Parathyroid adenoma (tissue), 2 donors: ENCODE measurements around the gene ONECUT2.

Source experiments
- H2AFZ ChIP-seq: fragments of 300-600 bp; sonication (generic); one replicate; pipeline ENCODE4 v1.7.0; 2017; ENCODE audit warnings: antibody characterized with exemption, mild to moderate bottlenecking
- H3K27ac ChIP-seq: fragments of 300-600 bp; sonication (generic); one replicate; pipeline ENCODE4 v1.7.0; 2017
- H3K27me3 ChIP-seq: fragments of 300-600 bp; sonication (generic); one replicate; pipeline ENCODE4 v1.7.0; 2017; ENCODE audit warnings: low read length; ENCODE audit not compliant: control insufficient read depth, insufficient read depth
- H3K36me3 ChIP-seq: fragments of 300-600 bp; sonication (generic); one replicate; pipeline ENCODE4 v1.7.0; 2017; ENCODE audit warnings: low read length; ENCODE audit not compliant: control insufficient read depth, insufficient read depth
- H3K4me1 ChIP-seq: fragments of 300-600 bp; sonication (generic); one replicate; pipeline ENCODE4 v1.7.0; 2017; ENCODE audit warnings: control low read depth
- H3K4me2 ChIP-seq: fragments of 300-600 bp; sonication (generic); one replicate; pipeline ENCODE4 v1.7.0; 2017; ENCODE audit warnings: low read length
- H3K4me3 ChIP-seq: fragments of 300-600 bp; sonication (generic); one replicate; pipeline ENCODE4 v1.7.0; 2017; ENCODE audit warnings: low read depth, low read length
- H3K79me2 ChIP-seq: fragments of 300-600 bp; sonication (generic); one replicate; pipeline ENCODE4 v1.7.0; 2017; ENCODE audit warnings: control low read depth
- H3K9ac ChIP-seq: fragments of 300-600 bp; sonication (generic); one replicate; pipeline ENCODE4 v1.7.0; 2017; ENCODE audit warnings: mild to moderate bottlenecking
- H3K9me3 ChIP-seq: fragments of 300-600 bp; sonication (generic); one replicate; pipeline ENCODE4 v1.7.0; 2017; ENCODE audit warnings: low read length; ENCODE audit not compliant: control insufficient read depth
- CTCF ChIP-seq: fragments of 300-600 bp; sonication (generic); IDR thresholded peaks from one replicate; pipeline ENCODE4 v1.7.0; 2017; ENCODE audit warnings: antibody characterized with exemption, mild to moderate bottlenecking
- donor health status: primary hyperparathyroidism.

ONECUT2 gene

GRCh38 chr18:57431002-57431382, 4.2 kb upstream of the ONECUT2 start:
- Histone ChIP-seq H3K79me2 (no peaks in the 10 kb centered on the region), H3K4me3 (no peak overlapping the region), H3K4me1 (peaks cover 4% of the 10 kb centered on the region), H3K9ac (no peak overlapping the region), H3K9me3 (peaks cover 4% of the 10 kb centered on the region), H3K36me3 (no peaks in the 10 kb centered on the region), H3K27me3 (peaks cover 27% of the 10 kb centered on the region), H3K27ac (no peak overlapping the region), H3K4me2 (no peak overlapping the region), H2AFZ (no peak overlapping the region)
- no peak for TF ChIP-seq CTCF

GRCh38 chr18:57431467-57432080, 3.6 kb upstream of the ONECUT2 start:
- no peaks in the 10 kb centered on the region for H3K79me2 ChIP-seq
- no peak overlapping the region for H3K4me2 ChIP-seq
- H3K4me3 ChIP-seq: no peak overlapping the region
- no peaks in the 10 kb centered on the region for H3K36me3 ChIP-seq
- no peak overlapping the region for H2AFZ ChIP-seq
- H3K9ac ChIP-seq: no peak overlapping the region
- H3K9me3 ChIP-seq: peaks cover 4% of the 10 kb centered on the region
- H3K27ac ChIP-seq: no peak overlapping the region
- H3K4me1 ChIP-seq: peaks cover 4% of the 10 kb centered on the region
- H3K27me3 ChIP-seq: peaks cover 24% of the 10 kb centered on the region
- TF ChIP-seq CTCF: no peak

GRCh38 chr18:57432140-57432539, 3.0 kb upstream of the ONECUT2 start:
- Histone ChIP-seq H3K27ac (no peak overlapping the region), H3K4me1 (peaks cover 4% of the 10 kb centered on the region)
- no peak for TF ChIP-seq CTCF

GRCh38 chr18:57432751-57433400, 2.3 kb upstream of the ONECUT2 start:
- peaks cover 19% of the 10 kb centered on the region for H3K27me3 ChIP-seq
- no peak overlapping the region for H3K9ac ChIP-seq
- TF ChIP-seq CTCF: no peak
- peaks cover 4% of the 10 kb centered on the region for H3K9me3 ChIP-seq
- no peaks in the 10 kb centered on the region for H3K79me2 ChIP-seq
- H3K4me3 ChIP-seq: no peak overlapping the region
- H3K36me3 ChIP-seq: no peaks in the 10 kb centered on the region
- H3K4me1 ChIP-seq: peaks cover 7% of the 10 kb centered on the region
- H3K4me2 ChIP-seq: no peak overlapping the region
- no peak overlapping the region for H3K27ac ChIP-seq
- H2AFZ ChIP-seq: no peak overlapping the region

More at GRCh38 chr18:57432140-57432539, 3.0 kb upstream of the ONECUT2 start:
- no peak overlapping the region for H3K4me2 ChIP-seq
- H3K9ac ChIP-seq: no peak overlapping the region
- no peak overlapping the region for H2AFZ ChIP-seq
- no peaks in the 10 kb centered on the region for H3K36me3 ChIP-seq
- H3K4me3 ChIP-seq: no peak overlapping the region
- no peaks in the 10 kb centered on the region for H3K79me2 ChIP-seq
- H3K9me3 ChIP-seq: peaks cover 4% of the 10 kb centered on the region
- peaks cover 24% of the 10 kb centered on the region for H3K27me3 ChIP-seq

- no peak for TF ChIP-seq CTCF
- no peaks in the 10 kb centered on the region for H3K36me3 ChIP-seq
- H3K4me2 ChIP-seq: no peak overlapping the region
- no peak overlapping the region for H2AFZ ChIP-seq
- peaks cover 13% of the 10 kb centered on the region for H3K27me3 ChIP-seq
- H3K4me1 ChIP-seq: peaks cover 12% of the 10 kb centered on the region
- peaks cover 4% of the 10 kb centered on the region for H3K9me3 ChIP-seq
- no peaks in the 10 kb centered on the region for H3K79me2 ChIP-seq
- no peak overlapping the region for H3K27ac ChIP-seq
- H3K9ac ChIP-seq: no peak overlapping the region
- H3K4me3 ChIP-seq: no peak overlapping the region
These were observed 1.7 kb upstream of the ONECUT2 start for GRCh38 chr18:57433482-57433881.
